WTC11 (cell line): ENCODE measurements around the gene RRAD. TPM values are rescaled to one million over a fixed set of nuclear protein-coding genes. Genes with fewer than 3 reads are reported as not detected.

ENCODE experiments used
- ATAC-seq: fragments of 200-7000 bp; cut with Tn5 transposase; 2 replicates; pipeline ENCODE4 v1.10.0; 2021; ENCODE audit warnings: mild to moderate bottlenecking, moderate library complexity
- CTCF ChIA-PET: fragments of 300-600 bp; sonication (Branson Sonifier 250); formaldehyde crosslinking; loops from one replicate; lab custom pipeline; 2021; ENCODE audit warnings: antibody characterized with exemption; lab: Charles Lee
- POLR2A ChIA-PET: fragments of 350-600 bp; sonication (Branson Sonifier 250); formaldehyde crosslinking; loops from one replicate; lab custom pipeline; 2021; ENCODE audit warnings: antibody characterized with exemption; lab: Charles Lee
- DNase-seq: peaks from one replicate; pipeline ENCODE4 v3.0.0; 2021; ENCODE audit warnings: low spot score
- H3K27ac Mint-ChIP-seq: 2 replicates; pipeline ENCODE4 v1.8.0; 2021; ENCODE audit warnings: mixed read lengths
- H3K27me3 Mint-ChIP-seq: 2 replicates; pipeline ENCODE4 v1.8.0; 2021; ENCODE audit warnings: low read depth, mild to moderate bottlenecking, moderate library complexity, mixed read lengths
- H3K36me3 Mint-ChIP-seq: 2 replicates; pipeline ENCODE4 v1.8.0; 2021; ENCODE audit warnings: mixed read lengths
- H3K4me1 Mint-ChIP-seq: 2 replicates; pipeline ENCODE4 v1.8.0; 2022; ENCODE audit warnings: mixed read lengths
- H3K4me3 Mint-ChIP-seq: 2 replicates; pipeline ENCODE4 v1.8.0; 2021; ENCODE audit warnings: mild to moderate bottlenecking, moderate library complexity, mixed read lengths
- H3K9me3 Mint-ChIP-seq: 2 replicates; pipeline ENCODE4 v1.8.0; 2021; ENCODE audit warnings: mixed read lengths
- AR ChIP-seq: fragments of 250-450 bp; sonication (Bioruptor Pico); IDR thresholded peaks from 2 replicates; pipeline ENCODE4 v1.9.0; 2021; ENCODE audit warnings: mild to moderate bottlenecking
- ARID4B ChIP-seq: sonication (generic); formaldehyde crosslinking; IDR thresholded peaks from 2 replicates; pipeline ENCODE4 v1.8.0; 2023; ENCODE audit warnings: missing genetic modification reagents, mild to moderate bottlenecking, borderline replicate concordance
- ATF1 ChIP-seq: sonication (generic); formaldehyde crosslinking; IDR thresholded peaks from 2 replicates; pipeline ENCODE4 v1.8.1; 2023; ENCODE audit warnings: mild to moderate bottlenecking, moderate library complexity, missing genetic modification reagents
- CREM ChIP-seq: sonication (generic); formaldehyde crosslinking; IDR thresholded peaks from 2 replicates; pipeline ENCODE4 v1.8.1; 2022; ENCODE audit warnings: mild to moderate bottlenecking, missing genetic modification reagents, moderate library complexity
- FOXK1 ChIP-seq: sonication (generic); formaldehyde crosslinking; IDR thresholded peaks from 2 replicates; pipeline ENCODE4 v1.8.0; 2022; ENCODE audit warnings: mild to moderate bottlenecking, moderate library complexity, missing genetic modification reagents
- FOXP1 ChIP-seq: sonication (generic); formaldehyde crosslinking; IDR thresholded peaks from 2 replicates; pipeline ENCODE4 v1.8.0; 2022; ENCODE audit warnings: missing genetic modification reagents, mild to moderate bottlenecking, moderate library complexity, borderline replicate concordance
- JUN ChIP-seq: sonication (generic); formaldehyde crosslinking; IDR thresholded peaks from 2 replicates; pipeline ENCODE4 v1.8.0; 2023; ENCODE audit warnings: mild to moderate bottlenecking, missing genetic modification reagents
- NFYB ChIP-seq: sonication (generic); formaldehyde crosslinking; conservative IDR thresholded peaks from 2 replicates; pipeline ENCODE4 v1.8.0; 2022; ENCODE audit warnings: low read depth, missing genetic modification reagents
- NR3C1 ChIP-seq: sonication (generic); formaldehyde crosslinking; conservative IDR thresholded peaks from 2 replicates; pipeline ENCODE4 v1.8.1; 2023; ENCODE audit warnings: low read depth, mild to moderate bottlenecking, missing genetic modification reagents
- ZNF121 ChIP-seq: sonication (generic); formaldehyde crosslinking; IDR thresholded peaks from 2 replicates; pipeline ENCODE4 v1.8.0; 2023; ENCODE audit warnings: missing genetic modification reagents
- ZNF138 ChIP-seq: sonication (generic); formaldehyde crosslinking; conservative IDR thresholded peaks from 2 replicates; pipeline ENCODE4 v1.8.1; 2022; ENCODE audit warnings: mild to moderate bottlenecking, moderate library complexity, missing genetic modification reagents
- ZNF263 ChIP-seq: sonication (generic); formaldehyde crosslinking; IDR thresholded peaks from 2 replicates; pipeline ENCODE4 v1.8.1; 2022; ENCODE audit warnings: low read depth, mild to moderate bottlenecking, moderate library complexity, missing genetic modification reagents
- ZNF317 ChIP-seq: sonication (generic); formaldehyde crosslinking; IDR thresholded peaks from 2 replicates; pipeline ENCODE4 v1.8.1; 2023; ENCODE audit warnings: low read depth, mild to moderate bottlenecking, moderate library complexity, missing genetic modification reagents, borderline replicate concordance
- total RNA-seq: library from RNA; stranded (reverse); gene quantifications from 3 replicates; pipeline ENCODE4 v1.2.3, GENCODE V29; 2021
- TF ChIP-seq, protein P1 (sequence below): sonication (generic); formaldehyde crosslinking; IDR thresholded peaks from 2 replicates; pipeline ENCODE4 v1.8.1; 2023; ENCODE audit warnings: mild to moderate bottlenecking, missing genetic modification reagents, borderline replicate concordance
- TF ChIP-seq, protein P2 (sequence below): sonication (generic); formaldehyde crosslinking; IDR thresholded peaks from 2 replicates; pipeline ENCODE4 v1.8.1; 2023; ENCODE audit warnings: mild to moderate bottlenecking, missing genetic modification reagents, moderate library complexity

RRAD gene
- total RNA-seq, 1 experiment from 2014 or later: 0.52 TPM

- ATAC-seq: no peak
- ChIA-PET CTCF (interaction anchor here (1.9 to 2.0 kb wide), 2 partner anchors 8 to 27 kb away, joined by 8 to 10 read pairs; no protein-coding TSS in a partner anchor), POLR2A (interaction anchor here (0.6 kb wide), 1 partner anchor 9 kb away, joined by 4 read pairs; no protein-coding TSS in a partner anchor)
- Mint-ChIP-seq H3K27ac (no peak overlapping the region), H3K36me3 (no peaks in the 10 kb centered on the region), H3K4me1 (peaks cover 13% of the 10 kb centered on the region), H3K4me3 (no peak overlapping the region), H3K9me3 (no peaks in the 10 kb centered on the region), H3K27me3 (peaks cover 2% of the 10 kb centered on the region)
- no peak for TF ChIP-seq ZNF121 (CRISPR knock-in tag)
- TF ChIP-seq FOXP1: no peak
- no peak for TF ChIP-seq ARID4B (CRISPR knock-in tag)
- no peak for TF ChIP-seq FOXK1 (CRISPR knock-in tag)
- TF ChIP-seq, protein P1, sequence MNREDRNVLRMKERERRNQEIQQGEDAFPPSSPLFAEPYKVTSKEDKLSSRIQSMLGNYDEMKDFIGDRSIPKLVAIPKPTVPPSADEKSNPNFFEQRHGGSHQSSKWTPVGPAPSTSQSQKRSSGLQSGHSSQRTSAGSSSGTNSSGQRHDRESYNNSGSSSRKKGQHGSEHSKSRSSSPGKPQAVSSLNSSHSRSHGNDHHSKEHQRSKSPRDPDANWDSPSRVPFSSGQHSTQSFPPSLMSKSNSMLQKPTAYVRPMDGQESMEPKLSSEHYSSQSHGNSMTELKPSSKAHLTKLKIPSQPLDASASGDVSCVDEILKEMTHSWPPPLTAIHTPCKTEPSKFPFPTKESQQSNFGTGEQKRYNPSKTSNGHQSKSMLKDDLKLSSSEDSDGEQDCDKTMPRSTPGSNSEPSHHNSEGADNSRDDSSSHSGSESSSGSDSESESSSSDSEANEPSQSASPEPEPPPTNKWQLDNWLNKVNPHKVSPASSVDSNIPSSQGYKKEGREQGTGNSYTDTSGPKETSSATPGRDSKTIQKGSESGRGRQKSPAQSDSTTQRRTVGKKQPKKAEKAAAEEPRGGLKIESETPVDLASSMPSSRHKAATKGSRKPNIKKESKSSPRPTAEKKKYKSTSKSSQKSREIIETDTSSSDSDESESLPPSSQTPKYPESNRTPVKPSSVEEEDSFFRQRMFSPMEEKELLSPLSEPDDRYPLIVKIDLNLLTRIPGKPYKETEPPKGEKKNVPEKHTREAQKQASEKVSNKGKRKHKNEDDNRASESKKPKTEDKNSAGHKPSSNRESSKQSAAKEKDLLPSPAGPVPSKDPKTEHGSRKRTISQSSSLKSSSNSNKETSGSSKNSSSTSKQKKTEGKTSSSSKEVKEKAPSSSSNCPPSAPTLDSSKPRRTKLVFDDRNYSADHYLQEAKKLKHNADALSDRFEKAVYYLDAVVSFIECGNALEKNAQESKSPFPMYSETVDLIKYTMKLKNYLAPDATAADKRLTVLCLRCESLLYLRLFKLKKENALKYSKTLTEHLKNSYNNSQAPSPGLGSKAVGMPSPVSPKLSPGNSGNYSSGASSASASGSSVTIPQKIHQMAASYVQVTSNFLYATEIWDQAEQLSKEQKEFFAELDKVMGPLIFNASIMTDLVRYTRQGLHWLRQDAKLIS (CRISPR knock-in tag): no peak
- TF ChIP-seq ATF1 (CRISPR knock-in tag): no peak
- TF ChIP-seq CREM (CRISPR knock-in tag): no peak
- TF ChIP-seq NFYB (CRISPR knock-in tag): no peak
- no peak for DNase-seq
Observed at GRCh38 chr16:66901626-66902025, 23.7 kb downstream of the RRAD start.

GRCh38 chr16:66900721-66901441 is 24.5 kb downstream of the RRAD start:
- peaks cover 11% of the 10 kb centered on the region for H3K4me1 Mint-ChIP-seq
- DNase-seq: no peak

GRCh38 chr16:66899945-66900710 is 25.2 kb downstream of the RRAD start:
- POLR2A ChIA-PET: no interaction called here
- no peaks in the 10 kb centered on the region; the same call in 1 of the 2 replicates for H3K27me3 Mint-ChIP-seq
- H3K36me3 Mint-ChIP-seq: no peaks in the 10 kb centered on the region
- no peaks in the 10 kb centered on the region for H3K9me3 Mint-ChIP-seq
- no peak overlapping the region for H3K27ac Mint-ChIP-seq
- no peak overlapping the region for H3K4me3 Mint-ChIP-seq
- DNase-seq (no peak), ATAC-seq (peak; percentile 41)
- CTCF ChIA-PET: interaction anchor here (0.6 to 3.0 kb wide), 8 partner anchors 10 to 269 kb away, joined by 3 to 32 read pairs (median 6); partner anchors contain the start of gene PDP2
- H3K4me1 Mint-ChIP-seq: peaks cover 8% of the 10 kb centered on the region
- TF ChIP-seq ZNF317: no peak
- TF ChIP-seq JUN (CRISPR knock-in tag): no peak
- no peak for TF ChIP-seq NR3C1
- no peak for TF ChIP-seq AR
- no peak for TF ChIP-seq ZNF263 (CRISPR knock-in tag)

More at GRCh38 chr16:66900721-66901441, 24.5 kb downstream of the RRAD start:
- Mint-ChIP-seq H3K27me3 (peaks cover under 1% of the 10 kb centered on the region), H3K27ac (no peak overlapping the region), H3K9me3 (no peaks in the 10 kb centered on the region), H3K4me3 (no peak overlapping the region), H3K36me3 (no peaks in the 10 kb centered on the region)
- ATAC-seq: no peak
- CTCF ChIA-PET: interaction anchor here (0.9 to 2.0 kb wide), 4 partner anchors 9 to 268 kb away, joined by 3 to 10 read pairs (median 6); no protein-coding TSS in a partner anchor
- POLR2A ChIA-PET: no interaction called here
- TF ChIP-seq ZNF138 (CRISPR knock-in tag): no peak
- TF ChIP-seq, protein P2, sequence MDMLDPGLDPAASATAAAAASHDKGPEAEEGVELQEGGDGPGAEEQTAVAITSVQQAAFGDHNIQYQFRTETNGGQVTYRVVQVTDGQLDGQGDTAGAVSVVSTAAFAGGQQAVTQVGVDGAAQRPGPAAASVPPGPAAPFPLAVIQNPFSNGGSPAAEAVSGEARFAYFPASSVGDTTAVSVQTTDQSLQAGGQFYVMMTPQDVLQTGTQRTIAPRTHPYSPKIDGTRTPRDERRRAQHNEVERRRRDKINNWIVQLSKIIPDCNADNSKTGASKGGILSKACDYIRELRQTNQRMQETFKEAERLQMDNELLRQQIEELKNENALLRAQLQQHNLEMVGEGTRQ (CRISPR knock-in tag): no peak
